GM18499 (cell line): ENCODE results near the gene ORC3.

ENCODE experiments used
- ATAC-seq: cut with Tn5 transposase; IDR thresholded peaks from one replicate; pipeline ENCODE4 v1.9.1; 2021; ENCODE audit warnings: moderate number of reproducible peaks; ENCODE audit not compliant: insufficient read depth, unreplicated experiment

ORC3 gene

GRCh38 chr6:87589693-87590416, at the start of gene ORC3, which contains the start of gene RARS2:
Gene ORC3, plus strand, starts transcription at chr6:87590135. Its CDS starts 34 bp downstream, at chr6:87590169.
Gene RARS2, minus strand, starts transcription at chr6:87589987. Its CDS starts 30 bp downstream, at chr6:87589957.
- ATAC-seq: peak; percentile 99

GRCh38 chr6:87540539-87540938, 49.4 kb upstream of the ORC3 start:
- ATAC-seq: no peak

DNA sequence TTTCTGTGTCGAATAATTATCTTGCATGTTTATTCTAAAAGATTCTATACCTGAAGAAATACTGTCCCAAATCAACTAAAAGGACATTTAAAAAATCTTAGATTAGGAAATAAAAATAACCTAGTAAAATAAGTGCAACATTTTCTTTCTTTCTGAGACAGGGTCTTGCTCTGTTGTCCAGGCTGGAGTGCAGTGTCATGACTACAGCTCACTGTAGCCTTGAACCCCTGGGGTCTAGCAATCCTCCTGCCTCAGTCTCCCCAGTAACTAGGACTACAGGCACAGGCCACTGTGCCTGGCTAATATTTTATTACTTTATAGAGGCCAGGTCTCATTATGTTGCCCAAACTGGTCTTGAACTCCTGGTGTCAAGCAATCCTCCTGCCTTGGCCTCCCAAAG, 48.9 kb upstream of the ORC3 start:
- no peak for ATAC-seq

DNA sequence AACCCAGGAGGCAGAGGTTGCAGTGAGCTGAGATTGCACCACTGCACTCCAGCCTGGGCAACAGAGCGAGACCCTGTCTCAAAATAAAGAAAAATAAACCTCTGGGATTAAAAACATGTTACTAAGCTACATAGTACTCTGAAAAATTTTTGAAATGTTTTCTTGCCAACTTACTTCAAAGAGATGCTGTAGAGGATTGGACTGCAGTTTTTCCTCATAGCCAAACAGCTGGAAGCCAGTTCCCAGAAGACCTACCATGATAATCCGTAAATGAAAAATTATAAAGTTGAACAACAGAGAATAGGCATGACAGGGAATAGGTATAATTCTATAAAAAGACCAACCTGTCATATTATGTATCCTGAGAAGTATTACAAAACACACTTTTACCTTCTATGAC, 48.2 kb upstream of the ORC3 start:
- ATAC-seq: no peak

GRCh38 chr6:87543696-87544473, 46.0 kb upstream of the ORC3 start:
- ATAC-seq: no peak

DNA sequence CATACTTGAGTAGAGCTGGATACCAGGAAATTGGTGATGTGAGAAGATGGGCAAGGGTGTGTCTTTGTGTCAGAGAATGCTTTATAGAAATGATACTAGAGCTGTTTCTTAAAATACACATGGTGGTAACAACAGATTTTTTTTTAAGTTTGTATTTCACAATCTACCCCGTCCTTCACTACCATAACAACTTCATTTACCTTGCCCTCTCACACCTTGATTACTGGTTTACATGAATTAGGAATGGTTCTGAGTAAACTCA, 45.5 kb upstream of the ORC3 start:
- ATAC-seq: no peak

DNA sequence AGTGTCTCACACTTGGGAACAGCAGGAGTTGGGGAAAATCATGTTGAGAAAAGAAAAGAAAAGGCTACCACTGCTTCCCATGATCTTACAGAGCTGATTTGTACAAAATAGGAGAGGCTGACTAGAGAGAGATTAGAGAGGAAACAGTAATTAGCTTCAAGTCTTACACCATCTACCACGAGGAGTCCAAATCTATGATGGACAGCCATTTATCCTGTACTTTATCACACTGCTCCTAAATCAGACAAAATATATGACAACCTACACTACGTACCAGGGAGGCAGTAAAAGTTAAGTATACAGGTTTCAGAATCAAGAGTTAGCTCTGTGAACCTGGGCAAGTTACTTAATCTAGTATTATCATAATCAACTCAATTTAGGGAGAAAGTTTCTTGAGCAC, 38.1 kb upstream of the ORC3 start:
- ATAC-seq: no peak

- ATAC-seq: no peak
These were observed 36.7 kb upstream of the ORC3 start for GRCh38 chr6:87553159-87553765.

DNA sequence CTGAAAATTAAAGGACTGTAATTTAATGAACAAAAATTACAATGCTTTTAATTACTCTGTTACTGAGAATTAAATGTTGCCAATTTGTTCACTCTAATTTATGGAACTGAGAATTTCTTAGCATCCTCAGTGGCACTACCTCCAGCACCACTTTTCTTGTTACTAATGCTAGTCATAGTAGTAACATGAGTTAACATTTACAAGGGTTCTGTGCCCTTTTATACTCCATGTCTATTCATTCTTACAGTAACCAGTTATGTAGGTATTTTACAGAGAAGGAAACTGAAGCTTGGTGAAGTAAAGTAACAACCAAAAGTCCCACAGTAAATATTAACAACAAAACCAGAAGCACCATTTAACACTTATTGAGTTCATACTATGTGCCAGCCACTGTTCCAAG, 34.4 kb upstream of the ORC3 start:
- ATAC-seq: no peak

GRCh38 chr6:87558446-87558845, 31.5 kb upstream of the ORC3 start:
- ATAC-seq: no peak

GRCh38 chr6:87561017-87561416, 28.9 kb upstream of the ORC3 start:
- ATAC-seq: no peak

DNA sequence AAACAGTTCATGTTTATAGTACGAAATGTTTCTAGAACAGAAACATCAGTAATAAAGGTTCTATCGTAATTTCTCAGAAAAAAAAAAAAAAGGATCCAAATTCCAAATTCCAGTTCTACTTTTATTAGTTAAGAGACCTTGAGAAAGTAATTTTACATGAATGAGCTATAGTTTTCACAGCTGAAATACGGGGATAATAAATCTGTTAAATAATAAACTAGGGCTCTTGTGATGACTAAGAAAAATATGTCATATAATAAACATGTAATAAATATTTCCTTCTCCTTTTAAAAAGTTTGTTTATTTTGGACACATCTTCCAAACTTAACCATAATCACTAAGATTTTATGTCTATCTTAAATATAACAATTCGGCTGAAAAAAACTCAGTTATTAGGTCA, 17.9 kb upstream of the ORC3 start:
- no peak for ATAC-seq

DNA sequence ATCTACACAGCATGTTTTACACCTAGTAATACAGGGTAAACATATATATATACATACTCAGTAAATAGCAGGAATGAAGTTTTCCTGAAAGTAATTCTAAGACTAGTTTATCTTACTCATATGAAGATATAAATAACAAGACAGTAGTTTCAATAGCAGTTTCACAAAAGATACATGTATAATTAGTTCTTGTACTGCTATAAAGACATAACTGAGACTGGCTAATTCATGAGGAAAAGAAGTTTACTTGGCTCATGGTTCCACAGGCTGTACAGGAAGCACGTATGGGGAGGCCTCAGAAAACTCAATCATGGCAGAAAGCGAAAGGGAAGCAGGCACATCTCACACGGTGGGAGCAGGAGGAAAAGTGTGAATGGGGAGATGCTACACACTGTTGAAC, 17.1 kb upstream of the ORC3 start:
- ATAC-seq: peak; percentile 42

DNA sequence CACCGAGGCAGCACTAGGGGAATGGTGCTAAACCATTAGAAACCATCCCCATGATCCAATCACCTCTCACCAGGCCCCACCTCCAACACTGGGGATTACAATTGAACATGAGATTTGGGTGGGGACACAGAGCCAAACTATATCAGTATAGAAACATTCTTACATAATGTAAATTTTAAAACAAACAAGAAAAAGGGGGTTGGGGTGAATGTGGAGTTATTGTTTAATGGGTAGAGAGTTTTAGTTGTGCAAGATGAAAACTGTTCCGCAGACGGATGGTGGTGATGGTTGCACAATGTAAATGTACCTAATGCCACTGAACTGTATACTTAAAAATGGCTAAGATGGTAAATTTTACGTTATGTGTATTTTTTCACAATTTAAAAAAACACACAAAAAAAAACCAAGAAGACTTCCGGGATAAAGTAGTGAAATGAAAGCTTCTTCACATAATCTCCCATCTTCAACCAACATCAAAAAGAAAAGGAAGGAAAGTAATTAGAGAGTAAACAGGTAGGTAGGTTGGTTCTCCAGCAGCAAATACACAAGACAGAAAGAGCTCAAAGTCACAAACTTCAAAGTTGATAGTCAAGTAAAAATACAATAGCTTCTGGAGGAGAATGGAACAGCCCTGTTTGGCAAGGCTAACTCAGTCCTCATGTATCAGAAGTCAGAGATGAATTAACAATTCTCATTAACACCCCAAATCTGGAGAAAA, 16.5 kb upstream of the ORC3 start:
- no peak for ATAC-seq

- ATAC-seq: no peak
These were observed 15.6 kb upstream of the ORC3 start for GRCh38 chr6:87574237-87574804.

DNA sequence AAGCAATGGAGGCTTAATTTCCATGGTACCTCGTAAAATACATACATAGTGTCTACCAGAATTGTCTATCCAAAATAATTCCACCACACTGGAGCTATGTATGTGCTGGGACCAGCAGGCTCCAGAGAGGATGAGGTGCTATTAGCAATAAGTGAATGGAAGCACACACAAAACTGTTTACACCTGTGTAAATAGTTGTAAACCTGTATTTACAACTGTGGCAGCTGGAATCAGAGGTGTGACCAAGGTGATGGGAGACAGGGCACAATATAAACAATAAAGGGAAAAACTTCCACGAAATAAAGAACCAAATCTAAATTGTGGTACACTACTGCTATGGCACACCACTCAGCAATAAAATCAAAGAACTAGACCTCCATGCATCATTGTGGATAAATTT, 14.5 kb upstream of the ORC3 start:
- no peak for ATAC-seq

DNA sequence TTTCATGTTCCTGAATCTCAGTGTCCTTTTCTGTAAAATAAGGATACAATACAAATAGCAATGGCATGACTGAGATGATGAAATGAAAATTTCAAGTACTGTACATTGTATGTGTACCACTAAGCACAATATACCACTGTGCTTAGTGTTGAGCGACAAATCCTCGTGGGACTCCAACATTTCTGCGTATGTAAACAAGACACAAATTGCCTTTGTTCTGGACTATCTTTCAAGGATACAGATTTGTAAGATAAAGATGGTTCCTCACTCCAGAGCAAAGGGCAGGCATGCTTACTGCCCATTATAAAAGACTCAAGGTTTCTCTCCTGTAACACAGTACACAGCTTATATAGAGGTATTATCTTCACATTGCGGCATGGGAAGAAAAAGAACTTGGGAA, 6.1 kb upstream of the ORC3 start:
- no peak for ATAC-seq

DNA sequence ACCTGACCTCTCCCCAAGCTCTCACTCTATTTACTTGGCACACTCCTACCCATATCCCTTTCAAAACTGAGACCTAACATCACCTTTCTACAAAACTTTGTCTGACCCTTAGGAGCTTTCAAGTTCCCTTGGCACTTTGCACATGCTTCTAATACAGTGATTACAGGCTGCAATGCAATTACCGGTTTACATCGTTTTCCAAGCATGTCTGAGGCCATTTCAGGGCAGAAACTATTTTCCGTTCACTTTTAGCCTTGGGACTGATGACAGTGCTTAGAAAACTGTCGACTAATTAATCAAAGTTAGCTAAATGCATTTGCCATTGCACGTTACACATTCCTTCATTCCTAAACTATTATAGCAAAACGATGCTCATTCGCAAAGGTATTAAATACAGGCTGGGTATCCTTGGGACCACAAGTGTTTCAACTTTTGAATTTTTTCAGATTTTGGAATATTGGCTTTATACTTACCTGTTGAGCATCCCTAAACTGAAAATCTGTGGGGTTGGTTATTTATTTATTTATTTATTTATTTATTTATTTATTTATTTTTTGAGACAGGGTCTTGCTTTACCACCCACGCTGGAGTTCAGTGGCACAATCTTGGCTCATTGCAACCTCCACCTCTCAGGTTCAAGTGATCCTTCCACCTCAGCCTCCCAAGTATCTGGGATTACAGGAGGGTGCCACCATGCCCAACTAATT, 3.4 kb upstream of the ORC3 start:
- ATAC-seq: no peak

- ATAC-seq: no peak
These were observed 1.1 kb upstream of the ORC3 start for GRCh38 chr6:87588756-87589407.
